HG03432 (cell line): Measurements from ENCODE around the gene GLRA1.

Experiments used
- ATAC-seq: cut with Tn5 transposase; IDR thresholded peaks from one replicate; pipeline ENCODE4 v1.9.1; 2021; ENCODE audit warnings: mild to moderate bottlenecking, moderate library complexity; ENCODE audit not compliant: unreplicated experiment

The GLRA1 gene

DNA sequence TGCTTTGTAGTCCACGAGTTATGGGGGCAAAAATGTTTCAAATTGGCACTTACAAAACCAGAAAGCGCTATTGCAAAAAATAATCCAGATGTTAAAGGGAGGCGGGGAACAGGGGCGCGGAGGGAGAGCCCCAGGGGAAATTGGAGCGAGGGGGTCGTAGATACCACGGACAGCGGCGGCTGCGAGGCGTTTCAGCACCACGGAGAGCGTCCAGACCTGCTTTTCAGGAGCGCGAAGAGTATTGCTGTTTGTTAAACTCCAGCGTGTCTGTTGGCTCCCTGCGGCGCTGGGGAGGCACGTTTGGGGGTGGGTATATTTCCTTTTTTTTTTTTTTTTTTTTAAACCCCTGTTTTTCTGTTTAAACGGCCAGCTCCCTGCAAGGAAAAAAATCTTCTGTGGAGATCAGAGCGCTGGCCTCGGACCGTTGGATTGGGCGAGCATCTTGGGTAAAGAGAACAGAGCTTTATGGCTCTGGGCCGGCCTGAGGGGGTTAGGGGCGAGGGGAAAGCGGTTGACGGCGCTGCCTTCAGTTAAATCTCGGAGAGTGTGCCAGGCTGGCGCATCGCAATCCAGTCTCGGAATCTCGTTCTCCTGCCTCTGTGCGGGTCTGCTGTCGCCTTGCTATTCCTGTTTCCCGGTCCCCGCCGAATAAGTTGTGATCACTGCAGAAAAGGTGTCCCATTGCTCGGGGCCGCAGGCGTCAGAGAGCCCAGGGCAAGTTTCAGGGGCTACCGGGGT, at the start of gene GLRA1:
TSS of gene GLRA1 (minus strand) at position 288 of the 738 bp plus-strand sequence. CDS start 302 bp downstream, outside the sequence.
- no peak for ATAC-seq

DNA sequence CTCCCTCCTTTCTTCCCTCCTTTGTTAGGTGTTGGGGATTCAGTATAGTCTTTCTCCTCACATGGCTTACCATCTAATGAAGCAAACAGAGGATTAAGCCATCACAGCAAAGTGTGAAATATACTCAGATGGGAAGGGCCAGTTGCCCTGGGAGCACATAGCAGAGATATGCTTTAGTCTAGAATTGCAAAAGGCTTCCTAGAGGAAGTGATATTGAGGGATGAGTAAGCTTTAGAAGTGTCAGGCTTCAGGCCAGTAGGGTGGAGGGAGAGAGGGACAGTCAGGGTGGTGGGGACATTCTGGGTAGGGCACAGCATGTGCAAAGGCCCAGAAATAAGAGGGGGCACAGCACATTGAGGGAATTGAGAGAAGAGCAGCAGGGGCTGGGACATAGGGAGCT, 46.2 kb upstream of the GLRA1 start:
- ATAC-seq = no peak

DNA sequence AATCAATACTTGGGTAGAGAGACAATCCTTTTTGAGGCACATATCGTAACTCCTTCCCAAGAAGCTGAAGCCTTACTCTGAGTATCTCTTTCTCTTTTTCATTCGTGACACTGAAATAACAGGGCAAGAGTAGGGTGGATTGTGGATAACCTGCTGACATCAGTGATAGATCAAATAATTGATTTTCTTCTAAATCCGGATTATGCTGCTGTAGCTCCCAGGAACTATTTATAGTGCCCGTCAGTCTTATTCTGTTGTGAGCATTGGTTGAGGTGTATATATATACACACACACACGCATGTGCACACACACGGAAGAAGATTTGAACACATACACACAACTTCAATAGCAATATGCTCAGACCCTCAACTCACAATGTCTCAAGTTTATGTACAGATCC, 43.2 kb upstream of the GLRA1 start:
- ATAC-seq = no peak

DNA sequence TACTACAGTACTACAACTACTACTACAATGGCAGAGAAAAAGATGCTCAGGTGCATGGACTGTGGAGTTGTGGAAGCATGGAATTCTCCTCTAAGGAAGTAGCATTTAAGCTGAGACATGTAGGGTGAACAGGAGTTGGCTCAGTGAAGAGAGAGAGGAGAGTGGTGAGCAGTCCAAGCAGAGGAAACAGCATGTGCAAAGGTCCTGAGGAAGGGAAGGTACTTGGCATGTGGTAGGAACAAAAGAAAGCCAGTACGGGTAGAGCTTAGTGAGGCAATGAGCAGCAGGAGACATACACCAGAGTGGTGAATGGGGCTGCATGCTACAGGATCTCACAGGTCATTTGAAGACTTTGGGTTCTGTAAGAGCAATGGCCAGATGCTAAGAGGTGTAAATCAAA, 41.4 kb upstream of the GLRA1 start:
- no peak for ATAC-seq

DNA sequence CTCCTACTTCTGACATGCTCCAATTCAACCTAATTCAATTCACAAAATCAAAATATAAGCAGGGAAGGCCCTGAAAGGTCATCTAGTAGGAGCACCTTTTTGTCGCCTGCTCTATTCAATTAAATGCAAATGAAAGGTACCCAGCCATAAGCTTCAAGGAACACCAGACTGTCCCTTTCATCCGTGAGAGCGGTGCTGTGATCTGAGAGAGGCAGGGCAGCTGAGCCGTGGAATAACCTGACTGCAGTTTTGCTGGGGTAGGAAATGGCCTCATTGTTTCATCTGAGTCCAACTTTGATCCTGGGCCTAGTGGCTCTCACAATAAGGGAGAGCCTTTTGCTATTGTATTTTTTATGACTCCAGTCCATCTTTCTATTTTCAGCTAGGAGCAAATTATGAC, 39.8 kb upstream of the GLRA1 start:
- ATAC-seq = no peak

DNA sequence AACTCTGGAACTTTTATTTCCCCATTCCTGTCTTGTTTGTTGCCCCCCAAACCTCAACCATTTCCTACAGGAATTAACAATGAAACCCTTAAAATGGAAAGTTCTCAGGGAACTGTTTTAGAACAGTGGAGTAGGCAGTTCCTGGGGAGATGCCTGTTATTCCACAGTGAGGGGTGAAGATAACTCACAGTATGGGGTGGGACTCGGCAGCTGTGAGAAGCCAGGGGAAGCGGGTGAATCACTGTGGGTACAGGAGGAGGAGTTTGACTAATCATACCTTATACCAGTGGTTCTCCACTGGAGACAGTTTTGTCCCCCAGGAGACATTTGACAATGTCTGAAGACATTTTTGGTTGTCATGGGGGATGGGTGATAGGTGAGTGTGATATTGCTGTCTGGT, 36.9 kb upstream of the GLRA1 start:
- ATAC-seq = no peak

DNA sequence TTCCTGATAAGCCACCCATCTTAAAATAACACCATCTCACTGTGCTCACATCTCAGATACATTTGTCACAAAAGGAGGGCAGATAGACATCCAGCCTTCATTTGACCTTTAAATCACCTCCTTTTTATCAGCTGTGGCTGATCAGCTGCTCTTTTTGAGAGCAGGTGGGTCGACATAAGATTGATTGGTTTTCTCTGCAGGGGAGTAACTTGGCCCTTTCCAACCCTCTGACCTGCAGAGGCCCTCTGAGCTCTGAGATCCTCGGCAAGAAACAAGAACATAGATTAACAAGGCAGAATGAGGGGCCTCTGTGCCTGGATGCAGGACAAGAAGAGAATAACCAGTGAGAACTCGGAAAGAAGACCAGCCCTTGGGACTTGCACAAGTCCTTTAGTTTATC, 33.5 kb upstream of the GLRA1 start:
- ATAC-seq = no peak

DNA sequence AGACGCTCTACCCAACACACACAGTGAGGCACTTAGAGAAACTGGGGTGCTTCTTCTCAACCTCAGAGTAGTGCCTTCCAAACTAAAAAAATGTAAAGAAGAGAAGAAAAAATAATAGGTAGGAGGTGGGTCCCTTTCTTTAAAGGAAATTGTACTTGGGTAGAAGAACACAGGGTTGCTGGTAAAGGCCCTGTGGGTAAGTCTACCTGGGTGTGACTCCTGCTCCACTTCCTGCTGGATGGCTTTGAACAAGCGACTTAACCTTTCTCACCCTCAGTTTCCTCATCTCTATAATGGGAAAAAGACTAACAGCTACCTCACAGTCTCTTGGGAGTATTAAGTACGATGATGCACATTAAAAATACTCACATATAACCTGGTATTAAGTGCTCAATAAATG, 32.1 kb upstream of the GLRA1 start:
- no peak for ATAC-seq

DNA sequence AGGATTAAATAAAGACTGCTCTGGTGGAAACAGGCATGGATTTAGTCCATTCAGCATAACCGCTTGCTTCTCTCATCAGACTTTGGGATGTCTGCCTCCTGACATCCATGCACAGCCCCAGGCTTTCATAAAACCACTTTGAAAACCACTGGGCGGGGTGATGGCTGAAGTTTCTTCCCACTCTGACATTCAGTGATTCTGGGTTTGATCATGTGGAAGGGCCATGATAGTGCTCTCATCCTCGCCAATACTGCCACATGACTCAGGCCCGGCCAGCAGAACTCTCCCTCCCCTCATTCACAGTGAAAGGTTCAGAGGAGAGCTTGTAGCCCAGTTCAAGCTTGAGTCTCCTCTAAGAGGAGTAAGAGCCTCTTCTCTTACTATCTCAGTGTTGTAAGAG, 29.6 kb upstream of the GLRA1 start:
- ATAC-seq = no peak

DNA sequence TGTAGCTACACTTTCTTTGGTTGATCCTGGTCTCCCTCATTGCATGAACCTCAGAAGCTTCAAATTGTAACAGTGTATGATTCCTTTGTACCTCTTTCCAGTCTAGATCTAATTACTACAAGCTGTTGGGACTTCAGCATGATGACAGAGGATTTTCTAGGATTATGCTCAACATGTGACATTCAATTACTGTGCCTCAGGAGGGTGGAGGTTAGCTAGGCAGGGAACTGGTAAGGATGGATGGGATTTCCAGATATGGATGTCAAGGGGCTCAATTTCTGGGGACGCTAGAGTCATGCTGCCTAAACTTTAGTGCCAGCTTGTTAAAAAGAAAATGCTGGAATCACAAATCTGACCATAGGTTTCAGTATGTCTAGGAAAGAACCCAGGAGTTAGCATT, 29.2 kb upstream of the GLRA1 start:
- ATAC-seq = no peak

DNA sequence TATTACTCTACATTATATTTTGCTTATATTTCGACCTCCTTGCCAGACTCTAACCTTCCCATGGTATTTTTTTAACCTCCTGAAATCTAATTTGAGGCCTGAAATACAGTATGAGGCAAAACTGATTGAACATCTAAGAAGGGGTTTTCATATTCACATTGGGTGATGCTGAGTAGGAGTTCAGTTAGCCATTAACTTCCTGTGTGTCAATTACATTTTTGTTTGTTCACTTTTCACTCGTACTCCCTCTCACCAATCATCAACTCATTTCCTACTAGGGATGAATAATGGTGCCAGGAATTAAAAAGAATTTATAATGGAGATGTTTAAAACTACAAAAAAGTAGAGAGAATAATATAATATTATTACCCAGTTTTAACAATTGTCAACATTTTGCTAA, 27.6 kb upstream of the GLRA1 start:
- peak; percentile 39 for ATAC-seq

DNA sequence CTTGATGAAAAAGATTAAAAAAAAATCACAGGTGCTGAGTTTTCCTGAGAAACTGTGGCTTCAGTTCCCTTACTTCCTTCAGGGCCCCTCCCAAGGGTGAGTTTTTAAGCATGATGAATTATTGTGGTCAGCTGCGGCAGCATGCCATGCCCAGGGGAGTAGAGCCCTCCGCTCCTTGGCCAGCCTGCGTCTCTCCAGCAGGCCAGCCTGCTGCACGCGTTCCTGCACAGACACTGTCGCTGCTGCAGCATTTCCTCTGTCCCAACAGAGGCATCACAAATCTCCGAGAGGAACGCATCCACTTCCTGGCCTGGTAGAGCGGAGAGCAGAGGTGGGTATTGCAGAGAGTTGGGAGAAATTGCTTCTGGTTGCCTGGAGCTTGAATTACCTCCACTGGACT, 26.1 kb upstream of the GLRA1 start:
- ATAC-seq = no peak

DNA sequence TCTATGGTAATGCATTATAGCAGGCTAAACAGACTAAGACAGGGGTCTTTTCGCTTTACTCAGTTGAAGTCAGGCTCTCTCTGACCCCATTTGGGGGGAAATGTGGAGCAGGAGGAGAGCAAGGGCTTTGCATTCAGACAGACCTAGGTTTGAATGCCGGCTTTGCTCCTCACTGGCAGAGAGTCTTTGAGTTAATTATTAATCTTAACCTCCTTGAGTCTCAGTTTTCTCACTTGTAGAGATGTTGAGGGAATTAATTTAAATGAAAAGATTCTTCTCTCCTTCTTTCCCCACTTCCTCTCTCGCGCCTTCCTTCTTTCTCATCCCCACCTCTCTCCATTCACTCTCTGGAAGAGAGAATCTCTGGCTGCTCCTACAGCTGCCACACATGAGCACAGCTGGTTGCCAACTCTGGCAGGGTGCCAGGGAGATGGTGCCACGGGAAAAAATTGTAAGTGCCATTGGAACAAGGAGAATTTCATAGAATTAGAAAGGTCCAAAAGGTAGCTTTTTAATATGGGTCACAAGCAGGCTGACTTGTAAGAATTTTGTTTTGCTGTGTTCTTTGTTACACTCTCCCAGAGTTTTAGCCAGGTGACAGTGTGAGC, 25.2 kb upstream of the GLRA1 start:
- ATAC-seq = no peak

DNA sequence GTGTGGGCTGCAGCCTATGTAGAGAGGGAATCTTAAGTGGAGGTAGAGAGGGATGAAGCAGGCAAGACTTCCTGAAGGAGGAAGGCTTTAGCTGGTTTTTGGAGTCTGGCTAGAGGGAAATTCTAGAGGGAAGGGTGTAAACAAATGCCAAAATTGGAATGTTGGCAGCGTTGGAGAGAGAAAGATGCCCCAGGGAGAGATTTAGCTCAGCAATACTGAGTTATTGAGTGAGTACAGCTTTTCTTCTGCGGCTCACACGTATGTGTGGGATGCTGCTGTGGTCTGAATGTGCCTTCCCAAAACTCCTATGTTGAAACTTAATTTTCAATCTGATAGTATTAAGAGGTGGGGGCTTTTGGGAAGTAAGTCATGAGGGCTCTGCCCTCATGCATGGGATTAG, 24.5 kb upstream of the GLRA1 start:
- no peak for ATAC-seq

DNA sequence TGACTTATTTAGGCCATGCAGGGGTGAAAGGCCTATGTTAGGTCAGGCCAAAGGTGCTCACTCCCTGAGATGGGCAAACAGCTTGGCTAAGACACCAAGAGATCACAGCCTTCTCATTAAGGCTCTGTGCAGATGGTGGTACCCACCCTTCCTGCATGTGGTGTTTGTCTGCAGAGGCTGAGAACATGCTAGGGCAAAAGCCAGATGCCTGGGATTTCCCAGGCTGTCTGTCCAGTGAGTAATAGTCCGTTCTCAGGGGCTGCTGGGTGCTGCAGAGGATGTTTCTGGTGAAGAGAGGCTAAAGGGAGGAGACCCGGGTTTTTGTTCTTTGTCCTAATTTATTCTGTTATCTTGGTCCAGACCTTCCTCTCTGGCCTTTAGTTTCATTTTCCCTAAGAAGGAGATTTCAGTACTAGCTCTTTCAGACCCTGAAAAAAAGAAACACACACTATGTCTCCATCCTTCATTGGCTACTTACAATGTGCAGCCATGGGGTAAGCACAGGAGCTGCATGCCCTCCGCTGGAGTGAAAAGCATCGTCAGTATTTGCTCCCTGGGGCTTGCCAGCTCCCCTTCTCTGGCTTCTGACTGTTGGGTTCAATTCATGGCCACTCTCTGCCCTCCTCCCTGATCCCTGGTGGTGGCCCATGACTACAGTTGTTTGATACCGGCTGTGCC, 23.4 kb upstream of the GLRA1 start:
- ATAC-seq = peak; percentile 52

DNA sequence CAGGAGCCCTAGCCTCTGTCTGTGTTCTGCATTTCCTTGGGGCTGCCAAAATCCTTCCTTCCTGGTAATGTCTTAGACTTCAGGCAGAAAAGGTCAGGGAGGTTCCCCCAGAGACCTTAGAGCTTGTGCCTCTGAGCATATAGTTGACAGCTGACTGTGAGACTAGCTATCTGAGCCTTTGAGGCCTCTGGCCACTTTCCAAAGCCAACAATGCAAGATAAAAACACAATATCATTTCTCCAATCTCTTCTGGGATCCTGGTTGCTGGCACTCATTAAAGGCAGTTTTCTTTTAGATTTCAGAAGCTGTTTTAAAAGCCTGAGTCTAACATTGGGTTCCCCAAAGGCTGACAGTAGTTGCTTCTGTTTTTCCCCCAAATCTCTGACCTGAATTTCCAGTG, 13.2 kb upstream of the GLRA1 start:
- no peak for ATAC-seq

DNA sequence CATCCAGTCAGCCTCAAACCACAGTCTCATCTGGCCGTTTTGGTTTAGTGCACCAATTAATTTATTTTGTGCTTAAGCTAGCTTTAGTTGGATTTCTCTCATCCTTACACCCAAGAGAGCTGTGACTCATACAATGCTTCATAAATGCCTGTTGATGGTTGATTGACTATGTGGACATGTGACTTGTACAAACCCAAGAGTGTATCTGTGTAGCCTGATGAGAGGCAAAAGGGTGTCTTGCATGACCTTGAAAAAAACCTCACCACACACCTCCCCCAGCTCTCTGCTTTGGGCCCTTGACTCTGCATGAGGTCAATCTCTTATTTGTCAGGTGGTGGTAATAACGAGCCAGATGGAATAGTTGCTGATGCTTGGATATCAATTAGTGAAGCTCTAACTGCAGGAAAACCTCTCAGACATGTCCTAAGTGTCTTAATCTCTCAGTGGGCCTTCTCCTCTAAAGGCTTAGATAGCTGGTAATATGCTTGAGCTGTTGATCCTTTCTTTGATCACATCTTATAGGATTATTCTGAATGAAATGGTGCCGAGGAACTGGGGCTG, 10.6 kb upstream of the GLRA1 start:
- ATAC-seq = no peak

DNA sequence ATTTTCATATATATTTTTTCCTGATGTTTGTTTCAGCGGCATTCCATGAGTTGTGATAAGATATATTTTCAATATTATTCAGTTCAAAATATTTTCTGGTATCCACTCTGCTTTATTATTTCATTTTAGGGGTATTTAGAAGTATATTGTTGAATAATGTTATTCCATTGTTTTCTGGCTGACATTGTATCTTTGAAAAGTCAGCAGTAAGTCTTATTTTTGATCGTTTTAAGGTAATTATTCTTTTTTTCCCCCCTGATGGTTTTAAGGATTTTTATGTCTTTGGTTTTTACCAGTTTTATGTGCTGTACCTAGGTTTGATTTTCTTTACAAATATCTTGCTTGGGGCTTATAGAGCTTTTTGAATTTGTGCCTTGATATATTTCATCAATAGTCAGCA, 6.6 kb upstream of the GLRA1 start:
- ATAC-seq = no peak

DNA sequence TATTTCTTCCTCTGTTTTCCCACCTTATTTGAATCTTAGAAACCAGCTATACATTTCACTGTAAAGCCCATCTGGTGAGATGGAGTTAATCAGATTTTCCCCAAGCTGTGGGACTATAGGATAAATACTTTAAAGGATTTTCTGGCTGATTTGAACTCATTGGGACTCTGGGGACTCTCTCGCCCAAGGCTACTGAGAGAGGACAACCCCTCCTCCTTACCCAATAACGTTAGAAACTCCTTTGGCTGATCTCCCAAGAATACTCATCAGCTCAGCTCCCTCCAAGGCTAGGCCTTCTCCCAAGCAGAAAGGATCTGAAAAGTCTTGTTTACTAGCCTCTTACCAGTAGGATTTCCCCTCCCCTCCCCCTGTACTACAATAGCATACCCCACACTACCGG, 1.5 kb upstream of the GLRA1 start:
- ATAC-seq = no peak

DNA sequence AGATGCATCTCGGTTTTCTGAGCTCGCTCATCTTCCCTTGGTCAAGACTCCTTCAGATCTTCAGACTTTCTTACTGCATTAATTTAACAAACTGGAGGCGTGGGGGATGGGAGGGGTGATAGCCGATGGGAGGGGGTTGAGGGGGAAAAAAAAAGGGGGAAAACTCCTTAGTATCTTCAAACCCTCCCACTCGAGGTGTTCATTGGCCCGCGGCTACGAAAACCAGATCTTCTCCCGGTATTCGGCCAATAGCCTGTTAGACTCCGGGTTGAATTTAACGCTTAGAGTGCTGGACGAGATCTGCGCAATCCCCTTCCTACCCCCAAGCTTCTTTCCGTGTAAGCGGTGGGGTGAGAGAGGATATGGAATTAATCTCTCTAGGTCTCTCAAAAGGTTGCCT, 689 bp upstream of the GLRA1 start:
- ATAC-seq = no peak

DNA sequence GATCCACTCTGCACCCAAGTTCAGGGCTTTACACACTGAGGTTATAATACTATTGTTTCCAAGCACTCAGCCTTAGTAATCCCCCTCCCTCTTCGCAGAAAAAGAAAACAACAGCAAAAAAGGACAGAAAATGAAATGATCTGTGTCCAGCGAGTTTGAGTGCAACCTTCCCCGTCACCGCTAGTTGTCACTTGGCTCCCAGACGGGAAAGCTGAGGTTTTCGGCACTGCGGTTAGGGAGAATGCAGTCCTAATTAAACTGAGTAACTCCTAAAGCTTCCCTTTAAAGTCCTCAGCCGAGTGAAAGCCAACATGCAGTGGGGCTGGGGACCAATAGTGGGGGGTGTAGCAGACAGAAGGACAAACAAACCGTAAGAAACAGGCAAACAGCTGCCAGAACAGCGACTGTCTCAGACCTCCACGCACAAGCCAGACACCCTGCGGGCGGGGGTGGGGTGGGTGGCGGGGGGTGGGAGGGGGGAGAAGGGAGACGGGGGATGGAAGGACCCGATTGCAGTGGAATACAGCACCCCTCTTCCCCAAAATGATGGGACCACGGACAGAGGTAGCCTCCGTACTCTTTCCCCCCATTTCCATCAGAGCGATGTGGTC, 680 bp downstream of the GLRA1 start:
- ATAC-seq = no peak

DNA sequence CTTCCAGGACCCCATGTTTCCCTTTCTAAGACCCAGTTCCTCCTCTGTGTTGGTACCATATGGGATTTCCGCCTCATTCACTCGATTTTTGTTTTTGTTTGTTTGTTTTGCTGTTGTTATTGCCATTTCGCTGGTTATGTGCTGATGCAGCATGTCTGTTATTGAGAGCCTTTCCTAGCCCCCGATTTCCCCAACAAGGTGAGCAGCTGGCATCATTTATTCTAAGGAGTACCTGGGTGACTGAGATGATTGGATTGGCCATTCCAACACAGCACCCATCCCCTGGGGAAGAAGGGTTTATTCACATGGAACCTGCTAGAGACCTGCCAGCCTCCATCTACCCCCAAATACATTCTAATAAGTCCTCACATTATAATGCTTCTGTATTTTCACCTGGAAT, 2.7 kb downstream of the GLRA1 start:
- no peak for ATAC-seq
